MM.1S (cell line): ENCODE measurements around the gene SPIRE2.

ENCODE experiments used
- DNase-seq: peaks from one replicate; pipeline ENCODE4 v3.0.0-alpha.2; 2015
- H2AFZ ChIP-seq: fragments of 300-600 bp; sonication (generic); 2 replicates; pipeline ENCODE4 v1.6.0; 2016; ENCODE audit warnings: antibody characterized with exemption, low read length
- H3F3A ChIP-seq: fragments of 300-600 bp; sonication (generic); 2 replicates; pipeline ENCODE4 v1.6.1; 2016; ENCODE audit warnings: mild to moderate bottlenecking, antibody characterized with exemption, low read length, moderate library complexity, mixed read lengths; ENCODE audit not compliant: insufficient read depth
- H3K27ac ChIP-seq: fragments of 300-600 bp; sonication (generic); 2 replicates; pipeline ENCODE4 v1.5.1; 2016; ENCODE audit warnings: mild to moderate bottlenecking, low read length
- H3K27me3 ChIP-seq: fragments of 300-600 bp; sonication (generic); replicated peaks from 2 replicates; pipeline ENCODE4 v1.6.0; 2016; ENCODE audit warnings: low read length; ENCODE audit not compliant: insufficient read depth
- H3K36me3 ChIP-seq: fragments of 300-600 bp; sonication (generic); replicated peaks from 2 replicates; pipeline ENCODE4 v1.6.1; 2016; ENCODE audit warnings: mild to moderate bottlenecking, low read length, mixed read lengths; ENCODE audit not compliant: insufficient read depth
- H3K4me1 ChIP-seq: fragments of 300-600 bp; sonication (generic); 2 replicates; pipeline ENCODE4 v1.6.1; 2016; ENCODE audit warnings: low read length, mixed read lengths
- H3K4me2 ChIP-seq: fragments of 300-600 bp; sonication (generic); 2 replicates; pipeline ENCODE4 v1.6.0; 2016; ENCODE audit warnings: low read depth, low read length
- H3K4me3 ChIP-seq: fragments of 300-600 bp; sonication (generic); 2 replicates; pipeline ENCODE4 v1.5.1; 2016; ENCODE audit warnings: low read length, mixed read lengths
- H3K79me2 ChIP-seq: fragments of 300-600 bp; sonication (generic); 2 replicates; pipeline ENCODE4 v1.6.1; 2016; ENCODE audit warnings: mixed run types, low read length, mixed read lengths
- H3K9ac ChIP-seq: fragments of 300-600 bp; sonication (generic); 2 replicates; pipeline ENCODE4 v1.6.1; 2016; ENCODE audit warnings: low read length, mixed read lengths
- H3K9me2 ChIP-seq: fragments of 300-600 bp; sonication (generic); replicated peaks from 2 replicates; pipeline ENCODE4 v1.6.1; 2016; ENCODE audit warnings: mild to moderate bottlenecking, low read length, mixed read lengths; ENCODE audit not compliant: insufficient read depth
- H3K9me3 ChIP-seq: fragments of 300-600 bp; sonication (generic); replicated peaks from 2 replicates; pipeline ENCODE4 v1.6.1; 2016; ENCODE audit warnings: mild to moderate bottlenecking, low read length, mixed read lengths; ENCODE audit not compliant: insufficient read depth
- H4K20me1 ChIP-seq: fragments of 300-600 bp; sonication (generic); 2 replicates; pipeline ENCODE4 v1.6.1; 2016; ENCODE audit warnings: mild to moderate bottlenecking, low read length, moderate library complexity, mixed read lengths; ENCODE audit not compliant: insufficient read depth
- EZH2 ChIP-seq: fragments of 300-600 bp; sonication (generic); optimal IDR thresholded peaks from 2 replicates; pipeline ENCODE3; 2017; ENCODE audit warnings: low read depth, mild to moderate bottlenecking, antibody characterized with exemption, low read length, mixed read lengths
- EZH2phosphoT487 ChIP-seq: fragments of 300-600 bp; sonication (generic); IDR thresholded peaks from 2 replicates; pipeline ENCODE4 v1.6.1; 2018; ENCODE audit warnings: antibody characterized with exemption, low read length
- TF ChIP-seq, protein P1 (sequence below): fragments of 300-600 bp; sonication (generic); IDR thresholded peaks from 2 replicates; pipeline ENCODE4 v1.5.1; 2016; ENCODE audit warnings: antibody characterized with exemption, low read length, mixed read lengths

The SPIRE2 gene

DNA sequence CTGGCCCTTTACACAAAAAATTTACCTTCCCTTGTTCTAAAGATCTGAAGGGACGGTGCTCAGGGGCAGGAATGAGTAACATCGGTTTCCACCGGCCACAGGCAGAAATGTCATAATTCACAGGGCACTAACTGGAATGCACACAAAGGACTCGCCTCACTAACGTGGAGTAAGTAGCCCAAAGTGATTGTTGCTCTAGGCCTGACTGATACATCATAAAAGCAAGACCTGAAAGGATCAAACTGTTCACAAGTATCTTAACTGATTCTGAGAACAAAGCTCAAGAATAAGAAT is 36.2 kb downstream of the SPIRE2 start:
- H3K9me3 ChIP-seq = no peaks in the 10 kb centered on the region
- H4K20me1 ChIP-seq = no peaks in the 10 kb centered on the region
- TF ChIP-seq EZH2phosphoT487 (no peak), EZH2 (no peak)
- TF ChIP-seq, protein P1, sequence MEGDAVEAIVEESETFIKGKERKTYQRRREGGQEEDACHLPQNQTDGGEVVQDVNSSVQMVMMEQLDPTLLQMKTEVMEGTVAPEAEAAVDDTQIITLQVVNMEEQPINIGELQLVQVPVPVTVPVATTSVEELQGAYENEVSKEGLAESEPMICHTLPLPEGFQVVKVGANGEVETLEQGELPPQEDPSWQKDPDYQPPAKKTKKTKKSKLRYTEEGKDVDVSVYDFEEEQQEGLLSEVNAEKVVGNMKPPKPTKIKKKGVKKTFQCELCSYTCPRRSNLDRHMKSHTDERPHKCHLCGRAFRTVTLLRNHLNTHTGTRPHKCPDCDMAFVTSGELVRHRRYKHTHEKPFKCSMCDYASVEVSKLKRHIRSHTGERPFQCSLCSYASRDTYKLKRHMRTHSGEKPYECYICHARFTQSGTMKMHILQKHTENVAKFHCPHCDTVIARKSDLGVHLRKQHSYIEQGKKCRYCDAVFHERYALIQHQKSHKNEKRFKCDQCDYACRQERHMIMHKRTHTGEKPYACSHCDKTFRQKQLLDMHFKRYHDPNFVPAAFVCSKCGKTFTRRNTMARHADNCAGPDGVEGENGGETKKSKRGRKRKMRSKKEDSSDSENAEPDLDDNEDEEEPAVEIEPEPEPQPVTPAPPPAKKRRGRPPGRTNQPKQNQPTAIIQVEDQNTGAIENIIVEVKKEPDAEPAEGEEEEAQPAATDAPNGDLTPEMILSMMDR = no peak
- H3K9ac ChIP-seq = peak overlapping the region; percentile 21; the same call in 1 of the 2 replicates
- H3K4me1 ChIP-seq = peaks cover 13% of the 10 kb centered on the region
- H3K4me3 ChIP-seq = peak overlapping the region; percentile 50
- no peak for DNase-seq
- H3K36me3 ChIP-seq = no peaks in the 10 kb centered on the region
- H3K9me2 ChIP-seq = no peaks in the 10 kb centered on the region
- peak overlapping the region; percentile 58 for H2AFZ ChIP-seq
- no peaks in the 10 kb centered on the region for H3K79me2 ChIP-seq
- H3K4me2 ChIP-seq = peak overlapping the region; percentile 81
- peaks cover 17% of the 10 kb centered on the region for H3F3A ChIP-seq
- H3K27ac ChIP-seq = peak overlapping the region; percentile 81
- no peaks in the 10 kb centered on the region for H3K27me3 ChIP-seq

DNA sequence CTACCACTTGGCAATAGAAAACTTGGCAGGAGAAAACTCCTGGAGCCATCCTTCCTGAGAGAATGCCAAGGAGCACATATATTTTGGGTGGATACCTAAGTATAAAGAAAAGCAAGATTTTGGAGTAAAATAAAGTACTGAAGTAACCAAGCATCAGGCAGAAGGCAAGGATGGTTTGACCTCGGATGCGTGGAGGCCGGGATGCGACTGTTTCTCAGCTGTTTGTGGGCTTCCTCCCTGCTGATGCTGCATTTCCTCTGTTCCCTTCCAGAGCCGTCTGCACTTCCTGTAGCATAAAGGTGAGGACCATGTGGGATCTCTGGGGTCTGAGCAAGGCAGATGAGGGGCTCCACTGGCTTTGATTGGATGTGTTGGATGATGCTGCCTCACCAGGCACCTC is 39.6 kb downstream of the SPIRE2 start:
- Histone ChIP-seq H3K4me2 (no peak overlapping the region), H3K9me3 (no peaks in the 10 kb centered on the region), H3F3A (peaks cover 17% of the 10 kb centered on the region), H3K27me3 (no peaks in the 10 kb centered on the region), H2AFZ (no peak overlapping the region), H3K9ac (no peak overlapping the region), H3K4me3 (no peak overlapping the region), H3K79me2 (no peaks in the 10 kb centered on the region), H3K4me1 (peaks cover 11% of the 10 kb centered on the region), H4K20me1 (no peaks in the 10 kb centered on the region), H3K27ac (no peak overlapping the region), H3K9me2 (no peaks in the 10 kb centered on the region), H3K36me3 (no peaks in the 10 kb centered on the region)
- TF ChIP-seq, protein P1 = no peak
- TF ChIP-seq EZH2 (no peak), EZH2phosphoT487 (no peak)
- DNase-seq = no peak

DNA sequence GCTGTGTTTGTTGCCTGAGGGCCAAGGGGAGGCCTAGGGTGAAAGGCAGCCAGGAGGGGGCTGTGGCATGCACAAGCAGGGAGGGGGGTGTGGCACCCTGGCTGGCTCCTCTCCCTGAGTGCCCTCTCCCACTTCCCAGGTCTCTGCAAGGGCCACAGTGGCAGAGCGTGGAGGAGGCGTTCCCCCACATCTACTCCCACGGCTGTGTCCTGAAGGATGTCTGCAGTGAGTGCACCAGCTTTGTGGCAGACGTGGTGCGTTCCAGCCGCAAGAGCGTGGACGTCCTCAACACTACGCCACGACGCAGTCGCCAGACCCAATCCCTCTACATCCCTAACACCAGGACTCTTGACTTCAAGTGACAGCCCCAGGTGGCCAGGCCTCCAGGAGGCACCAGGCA is 41.6 kb downstream of the SPIRE2 start:
- H3K27me3 ChIP-seq = no peaks in the 10 kb centered on the region

More for the DNA sequence above, 41.6 kb downstream of the SPIRE2 start:
- no peaks in the 10 kb centered on the region for H3K9me2 ChIP-seq
- DNase-seq = no peak
- no peak overlapping the region for H3K27ac ChIP-seq
- H3K36me3 ChIP-seq = no peaks in the 10 kb centered on the region
- H3K4me2 ChIP-seq = no peak overlapping the region
- H2AFZ ChIP-seq = no peak overlapping the region
- no peak for TF ChIP-seq EZH2phosphoT487
- no peak for TF ChIP-seq EZH2
- TF ChIP-seq, protein P1 = no peak
- no peak overlapping the region for H3K4me3 ChIP-seq
- peaks cover 8% of the 10 kb centered on the region for H3K79me2 ChIP-seq
- no peak overlapping the region for H3K9ac ChIP-seq
- H4K20me1 ChIP-seq = no peaks in the 10 kb centered on the region
- H3K9me3 ChIP-seq = no peaks in the 10 kb centered on the region
- 0 out of 2 replicates have a peak, but pooled peaks cover 5% of the 10 kb centered on the region for H3F3A ChIP-seq
- H3K4me1 ChIP-seq = 0 out of 2 replicates have a peak, but pooled peaks cover 3% of the 10 kb centered on the region
